HepG2 (cell line): ENCODE results near the gene DGKG. TPM values are rescaled to one million over a fixed set of nuclear protein-coding genes. Genes with fewer than 3 reads are reported as not detected.

Experiments used
- ARID2 ChIP-seq: sonication (generic); formaldehyde crosslinking; IDR thresholded peaks from 2 replicates; pipeline ENCODE4 v1.8.1; 2022; ENCODE audit warnings: mild to moderate bottlenecking, missing genetic modification reagents, borderline replicate concordance
- ARNT ChIP-seq: fragments of 450-650 bp; IDR thresholded peaks from 2 replicates; pipeline ENCODE4 v1.6.1; 2017
- FOSL2 ChIP-seq: sonication (generic); formaldehyde crosslinking; IDR thresholded peaks from 2 replicates; pipeline ENCODE4 v1.4.0; 2020; ENCODE audit warnings: missing genetic modification reagents
- IRF9 ChIP-seq: sonication (generic); formaldehyde crosslinking; IDR thresholded peaks from 2 replicates; pipeline ENCODE4 v1.8.0; 2022; ENCODE audit warnings: missing genetic modification reagents, mild to moderate bottlenecking, borderline replicate concordance
- KMT2B ChIP-seq: IDR thresholded peaks from 2 replicates; pipeline ENCODE4 v1.6.1; 2016; ENCODE audit warnings: missing genetic modification reagents, missing compliant biosample characterization
- PRMT3 ChIP-seq: sonication (generic); formaldehyde crosslinking; IDR thresholded peaks from 2 replicates; pipeline ENCODE4 v1.8.1; 2022; ENCODE audit warnings: low read depth, mild to moderate bottlenecking, moderate library complexity, missing genetic modification reagents, borderline replicate concordance
- RBFOX2 ChIP-seq: fragments of 200-400 bp; formaldehyde crosslinking; IDR thresholded peaks from 2 replicates; pipeline ENCODE4 v1.6.1; 2017; ENCODE audit warnings: low read depth, mild to moderate bottlenecking, low read length
- SIN3B ChIP-seq: fragments of 150-350 bp; IDR thresholded peaks from 2 replicates; pipeline ENCODE4 v1.6.1; 2014; ENCODE audit warnings: low read length
- SMAD1 ChIP-seq: sonication (generic); formaldehyde crosslinking; IDR thresholded peaks from 2 replicates; pipeline ENCODE4 v1.4.0; 2020; ENCODE audit warnings: missing genetic modification reagents, low read depth, mild to moderate bottlenecking, borderline replicate concordance
- ZFY ChIP-seq: sonication (generic); formaldehyde crosslinking; IDR thresholded peaks from 2 replicates; pipeline ENCODE4 v1.4.0; 2020; ENCODE audit warnings: missing genetic modification reagents
- ZNF30 ChIP-seq: sonication (generic); formaldehyde crosslinking; IDR thresholded peaks from 2 replicates; pipeline ENCODE4 v1.5.0; 2020; ENCODE audit warnings: mild to moderate bottlenecking, missing genetic modification reagents
- ZNF446 ChIP-seq: sonication (generic); formaldehyde crosslinking; IDR thresholded peaks from 2 replicates; pipeline ENCODE4 v1.5.0; 2020; ENCODE audit warnings: mild to moderate bottlenecking, missing genetic modification reagents
- ZNF512 ChIP-seq: sonication (generic); formaldehyde crosslinking; IDR thresholded peaks from 2 replicates; pipeline ENCODE4 v1.4.0; 2020; ENCODE audit warnings: mild to moderate bottlenecking, missing genetic modification reagents
- ZNF773 ChIP-seq: sonication (generic); formaldehyde crosslinking; IDR thresholded peaks from 2 replicates; pipeline ENCODE4 v1.4.0; 2020; ENCODE audit warnings: missing genetic modification reagents, borderline replicate concordance
- polyA plus RNA-seq, 8 experiments: library from polyadenylated mRNA; depleted of rRNA in 3 of 8; stranded (reverse) in 7 of 8; unstranded in 1 of 8; fragments of >200 nt; fragmentation: Illumina TruSeq in 4 of 8; extraction: Trizol in 4 of 8; gene quantifications; 2 replicates each; pipeline versions ENCODE4 v1.2.1 to v1.2.3, GENCODE V29; 2011 to 2016; ENCODE audit warnings: low read depth in 4 of 8, missing spikeins in 1 of 8, mixed read lengths in 1 of 8; ENCODE audit not compliant: insufficient read depth in 1 of 8
- total RNA-seq, 5 experiments: library from RNA; depleted of rRNA; stranded (reverse); fragments of >200 nt; fragmentation: Illumina TruSeq; extraction: Trizol; gene quantifications; 2 replicates each; pipeline ENCODE4 v1.2.3, GENCODE V29; 2016; ENCODE audit warnings: low read depth in 1 of 5
- TF ChIP-seq, protein P1 (sequence below): sonication (generic); formaldehyde crosslinking; IDR thresholded peaks from 2 replicates; pipeline ENCODE4 v1.5.1; 2020; ENCODE audit warnings: missing genetic modification reagents, mild to moderate bottlenecking, borderline replicate concordance
- TF ChIP-seq, protein P2 (sequence below): sonication (generic); formaldehyde crosslinking; IDR thresholded peaks from 2 replicates; pipeline ENCODE4 v1.4.0; 2020; ENCODE audit warnings: mild to moderate bottlenecking, missing genetic modification reagents

The DGKG gene
- total and polyA plus RNA-seq, 2 of the 13 experiments (the other 11 are each of a cell fraction or from before 2014, with no cell fraction given), result 3.8 to 6.2 TPM

DNA sequence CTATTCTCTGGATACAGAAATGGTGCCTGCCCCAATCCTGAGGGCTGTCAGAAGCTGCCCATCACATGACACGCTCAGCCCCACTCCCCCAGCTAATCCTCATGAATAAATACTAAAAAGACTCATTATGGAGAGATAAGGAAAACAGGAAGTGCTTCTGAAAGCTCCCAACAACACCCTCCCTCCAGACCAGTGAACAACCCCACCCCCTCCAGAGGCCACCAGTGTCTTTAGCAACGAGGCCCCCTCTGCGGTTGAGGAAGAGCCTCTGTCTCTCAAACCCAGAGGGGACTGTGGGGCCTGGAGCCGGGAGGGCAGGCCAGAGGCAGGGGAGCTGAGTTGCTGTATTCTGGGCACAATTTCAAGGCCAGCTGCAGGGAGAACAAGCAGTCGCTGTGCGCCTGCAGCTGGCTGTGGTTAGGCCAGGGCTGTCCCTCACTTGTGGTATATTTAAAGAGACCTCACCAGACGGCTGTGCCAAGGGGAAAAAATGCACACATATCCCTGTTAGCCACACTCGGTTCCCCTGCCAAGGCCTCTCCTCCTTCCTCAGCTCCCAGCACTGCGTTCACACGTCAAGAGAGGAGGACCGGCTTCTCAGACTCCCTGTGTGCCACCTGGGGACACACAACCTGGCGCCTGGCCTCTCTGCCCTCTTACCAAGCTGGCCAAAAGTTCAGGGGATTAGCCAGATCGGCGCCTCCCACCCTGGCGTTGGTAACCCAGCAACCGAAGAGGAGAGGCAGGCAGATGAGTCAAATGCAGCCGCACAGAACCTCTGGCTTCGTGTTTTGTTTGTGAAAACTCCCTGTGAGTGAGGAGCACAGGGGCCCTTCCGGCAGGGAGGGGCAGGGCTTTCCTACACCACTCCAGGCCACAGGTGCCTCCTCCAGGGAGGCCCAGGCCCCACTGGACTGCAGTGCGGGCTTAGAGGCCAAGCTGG is 152.0 kb downstream of the DGKG start (continued):
- TF ChIP-seq, protein P1, sequence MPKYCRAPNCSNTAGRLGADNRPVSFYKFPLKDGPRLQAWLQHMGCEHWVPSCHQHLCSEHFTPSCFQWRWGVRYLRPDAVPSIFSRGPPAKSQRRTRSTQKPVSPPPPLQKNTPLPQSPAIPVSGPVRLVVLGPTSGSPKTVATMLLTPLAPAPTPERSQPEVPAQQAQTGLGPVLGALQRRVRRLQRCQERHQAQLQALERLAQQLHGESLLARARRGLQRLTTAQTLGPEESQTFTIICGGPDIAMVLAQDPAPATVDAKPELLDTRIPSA, result no peak
- 0 out of 2 replicates have a peak, but pooled peaks have one; percentile 45 for TF ChIP-seq IRF9
- no peak for TF ChIP-seq SIN3B
- no peak for TF ChIP-seq ARNT
- no peak for TF ChIP-seq ZNF446 (CRISPR knock-in tag)
- TF ChIP-seq ZNF30 (CRISPR knock-in tag), result no peak
- TF ChIP-seq PRMT3, result 0 out of 2 replicates have a peak, but pooled peaks have one; percentile 25
- no peak for TF ChIP-seq SMAD1 (CRISPR knock-in tag)
- TF ChIP-seq FOSL2 (CRISPR knock-in tag), result peak; percentile 40; the same call in 1 of the 2 replicates
- TF ChIP-seq, protein P2, sequence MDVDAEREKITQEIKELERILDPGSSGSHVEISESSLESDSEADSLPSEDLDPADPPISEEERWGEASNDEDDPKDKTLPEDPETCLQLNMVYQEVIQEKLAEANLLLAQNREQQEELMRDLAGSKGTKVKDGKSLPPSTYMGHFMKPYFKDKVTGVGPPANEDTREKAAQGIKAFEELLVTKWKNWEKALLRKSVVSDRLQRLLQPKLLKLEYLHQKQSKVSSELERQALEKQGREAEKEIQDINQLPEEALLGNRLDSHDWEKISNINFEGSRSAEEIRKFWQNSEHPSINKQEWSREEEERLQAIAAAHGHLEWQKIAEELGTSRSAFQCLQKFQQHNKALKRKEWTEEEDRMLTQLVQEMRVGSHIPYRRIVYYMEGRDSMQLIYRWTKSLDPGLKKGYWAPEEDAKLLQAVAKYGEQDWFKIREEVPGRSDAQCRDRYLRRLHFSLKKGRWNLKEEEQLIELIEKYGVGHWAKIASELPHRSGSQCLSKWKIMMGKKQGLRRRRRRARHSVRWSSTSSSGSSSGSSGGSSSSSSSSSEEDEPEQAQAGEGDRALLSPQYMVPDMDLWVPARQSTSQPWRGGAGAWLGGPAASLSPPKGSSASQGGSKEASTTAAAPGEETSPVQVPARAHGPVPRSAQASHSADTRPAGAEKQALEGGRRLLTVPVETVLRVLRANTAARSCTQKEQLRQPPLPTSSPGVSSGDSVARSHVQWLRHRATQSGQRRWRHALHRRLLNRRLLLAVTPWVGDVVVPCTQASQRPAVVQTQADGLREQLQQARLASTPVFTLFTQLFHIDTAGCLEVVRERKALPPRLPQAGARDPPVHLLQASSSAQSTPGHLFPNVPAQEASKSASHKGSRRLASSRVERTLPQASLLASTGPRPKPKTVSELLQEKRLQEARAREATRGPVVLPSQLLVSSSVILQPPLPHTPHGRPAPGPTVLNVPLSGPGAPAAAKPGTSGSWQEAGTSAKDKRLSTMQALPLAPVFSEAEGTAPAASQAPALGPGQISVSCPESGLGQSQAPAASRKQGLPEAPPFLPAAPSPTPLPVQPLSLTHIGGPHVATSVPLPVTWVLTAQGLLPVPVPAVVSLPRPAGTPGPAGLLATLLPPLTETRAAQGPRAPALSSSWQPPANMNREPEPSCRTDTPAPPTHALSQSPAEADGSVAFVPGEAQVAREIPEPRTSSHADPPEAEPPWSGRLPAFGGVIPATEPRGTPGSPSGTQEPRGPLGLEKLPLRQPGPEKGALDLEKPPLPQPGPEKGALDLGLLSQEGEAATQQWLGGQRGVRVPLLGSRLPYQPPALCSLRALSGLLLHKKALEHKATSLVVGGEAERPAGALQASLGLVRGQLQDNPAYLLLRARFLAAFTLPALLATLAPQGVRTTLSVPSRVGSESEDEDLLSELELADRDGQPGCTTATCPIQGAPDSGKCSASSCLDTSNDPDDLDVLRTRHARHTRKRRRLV (CRISPR knock-in tag), result no peak
- TF ChIP-seq RBFOX2, result no peak
- TF ChIP-seq KMT2B (CRISPR knock-in tag), result no peak
- no peak for TF ChIP-seq ARID2
- TF ChIP-seq ZFY (CRISPR knock-in tag), result peak; percentile 58
- TF ChIP-seq ZNF773 (CRISPR knock-in tag), result no peak
- TF ChIP-seq ZNF512, result no peak
